ENCODE results near the gene ZNF160.
A peak's percentile ranks its signal among the peaks of the same experiment; 100 is the strongest.
"Not testable (repeated sequence)": the region's sequence is repeated elsewhere in the genome, so short reads cannot be mapped to it uniquely, and the experiment has no call there.

ZNF160 gene

DNA sequence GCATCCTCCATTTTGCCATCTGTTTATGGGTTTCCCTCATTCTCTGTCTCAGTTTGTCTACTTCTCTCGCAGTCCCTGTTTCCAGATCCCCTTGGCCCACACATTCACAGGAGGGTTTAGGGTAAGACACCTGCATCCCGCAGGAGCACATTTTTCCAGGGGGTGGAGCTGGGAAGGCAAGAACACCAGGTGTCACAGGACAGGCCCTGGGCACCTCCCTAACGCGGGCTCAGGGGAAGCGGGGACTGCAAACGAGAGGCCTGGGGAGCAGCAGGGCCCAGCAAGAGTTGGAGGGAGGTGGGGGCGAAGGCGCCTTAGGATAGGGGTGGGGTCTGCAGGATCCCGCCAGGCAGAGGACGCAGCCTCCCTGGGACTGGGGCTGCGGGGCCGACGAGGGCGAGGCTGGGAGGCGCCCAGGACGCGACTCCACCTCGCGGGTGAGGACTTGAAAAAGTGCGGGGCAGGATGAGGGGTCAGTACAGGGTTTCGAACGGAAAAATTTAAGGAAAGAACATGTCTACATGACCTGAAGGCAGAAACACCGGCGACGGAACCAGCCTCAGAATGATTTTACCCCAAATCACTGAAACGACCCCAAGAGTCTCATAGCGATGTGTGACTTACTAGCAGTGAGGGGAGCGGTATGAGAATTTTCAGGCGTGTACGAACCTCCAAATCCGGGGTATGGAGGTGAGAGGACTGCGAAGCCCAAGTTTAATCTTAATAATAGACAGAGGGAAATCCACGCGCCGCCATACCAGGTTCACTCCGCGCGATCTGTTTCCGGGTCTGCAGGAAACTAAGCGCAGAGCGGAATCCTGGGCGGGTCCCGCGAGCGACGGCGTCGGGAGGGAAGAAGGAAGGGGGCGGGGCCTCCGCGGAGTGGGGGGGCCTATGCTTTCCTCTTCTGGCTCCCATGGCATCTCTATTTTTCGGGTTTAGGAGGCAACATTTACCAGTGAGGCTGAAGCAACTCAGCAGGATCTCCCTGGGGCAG, 65.8 kb downstream of the ZNF160 start:
- no peak for TF ChIP-seq CTCF (IDR thresholded peaks at IDR 0.05; ENCODE audit: low read depth, low read length)
- DNase-seq (ENCODE audit: extremely low read depth, low read depth) = peak; percentile 3

DNA sequence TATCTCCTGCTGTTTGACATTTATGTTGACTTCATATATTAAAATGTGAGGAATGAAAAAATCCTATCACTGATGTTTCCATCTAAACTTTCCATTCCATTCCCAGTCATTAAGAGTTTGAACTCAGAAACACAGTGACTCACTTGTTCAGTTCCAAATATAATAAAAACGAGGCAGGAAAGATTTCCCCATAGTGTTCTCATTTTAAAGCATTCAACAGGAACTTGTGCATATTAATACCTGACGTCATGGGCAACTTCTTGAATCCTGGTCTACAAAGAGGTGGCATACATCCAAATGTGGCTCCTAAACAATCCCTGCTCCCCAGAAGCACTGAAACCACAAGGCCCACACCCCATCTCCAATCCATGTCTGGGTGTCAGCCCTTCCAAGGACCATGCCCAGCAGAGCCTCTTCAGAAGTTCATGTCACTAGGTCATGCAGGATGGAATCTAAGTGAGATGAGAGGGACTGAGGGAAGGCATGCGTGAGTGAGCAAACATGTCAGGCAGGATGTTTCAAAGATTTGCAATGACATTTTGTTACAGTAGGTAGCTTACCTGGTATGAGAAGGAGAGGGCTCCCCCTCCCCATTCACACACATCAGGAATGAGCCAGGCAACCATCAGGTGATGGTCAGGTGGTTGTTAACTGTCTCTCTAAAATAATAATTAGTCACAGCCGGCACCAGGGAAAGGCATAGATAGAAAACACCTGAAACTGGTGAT, 68.1 kb downstream of the ZNF160 start:
- TF ChIP-seq CTCF (IDR thresholded peaks at IDR 0.05; ENCODE audit: low read depth, low read length) = no peak
- no peak for DNase-seq (ENCODE audit: extremely low read depth, low read depth)

DNA sequence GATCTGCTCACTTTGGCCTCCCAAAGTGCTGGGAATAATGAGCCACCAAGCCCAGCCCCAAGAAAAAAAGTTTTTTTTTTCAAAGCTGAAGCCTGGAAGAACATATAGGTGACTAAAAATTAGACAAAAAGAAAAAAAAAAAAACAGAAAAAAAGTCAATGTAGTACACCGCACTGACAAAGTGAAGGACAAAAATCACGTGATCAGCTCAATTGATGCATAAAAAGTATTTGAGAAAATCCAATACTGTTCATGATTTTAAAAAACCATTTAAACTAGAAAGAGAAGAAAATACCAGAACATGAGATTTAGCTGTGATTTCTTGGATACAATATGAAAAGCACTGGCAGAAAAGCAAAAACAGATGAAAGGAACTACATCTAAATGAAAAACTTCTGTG, 69.2 kb downstream of the ZNF160 start:
- DNase-seq (ENCODE audit: extremely low read depth, low read depth) = no peak
- no peak for TF ChIP-seq CTCF (IDR thresholded peaks at IDR 0.05; ENCODE audit: low read depth, low read length)

GRCh38 chr19:53028306-53028705, 74.9 kb downstream of the ZNF160 start:
- not testable (repeated sequence) for DNase-seq (ENCODE audit: extremely low read depth, low read depth)

DNA sequence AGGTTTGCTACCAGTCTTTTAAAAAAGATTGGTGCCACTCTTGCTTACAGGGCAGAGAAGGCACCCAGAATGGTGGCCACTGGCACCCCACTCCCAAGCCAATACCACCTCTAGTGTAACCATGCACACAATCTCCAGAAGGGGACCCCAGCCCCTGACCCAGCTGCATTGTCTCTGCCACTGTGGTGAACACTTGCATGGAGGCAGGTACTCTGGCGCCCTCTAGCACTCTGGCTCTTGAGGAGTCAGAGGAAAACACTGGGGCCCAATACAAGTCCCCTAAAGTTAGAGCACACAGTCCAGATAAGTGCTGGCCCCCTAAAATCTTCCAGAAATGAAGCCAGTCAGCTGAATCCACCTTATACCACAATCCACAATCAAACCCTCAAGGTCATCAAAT, 83.5 kb downstream of the ZNF160 start:
- no peak for DNase-seq (ENCODE audit: extremely low read depth, low read depth)
- no peak for TF ChIP-seq CTCF (IDR thresholded peaks at IDR 0.05; ENCODE audit: low read depth, low read length)

Measured in AG09319 (cell line).